Small intestine (tissue), 7 donors: Measurements from ENCODE around the gene HSPA6. TPM values are rescaled to one million over a fixed set of nuclear protein-coding genes. Genes with fewer than 3 reads are reported as not detected.
A peak's percentile ranks its signal among the peaks of the same experiment; 100 is the strongest.
"Not testable (repeated sequence)": the region's sequence is repeated elsewhere in the genome, so short reads cannot be mapped to it uniquely, and the experiment has no call there.

ENCODE experiments used
- DNase-seq, 2 donors: peaks; one replicate each; pipeline versions ENCODE4 v3.0.0 to v3.0.0-alpha.2; 2013
- FAIRE-seq: peaks from 2 replicates; lab custom pipeline; 2012; peaks lifted over from hg19 to GRCh38; lab: Jason Lieb, UNC
- H3K27ac ChIP-seq, 3 donors: one replicate each; pipeline ENCODE4 v1.5.1; 2013; ENCODE audit warnings: low read length in 2 of 3, mild to moderate bottlenecking in 2 of 3, control low read depth in 1 of 3, inconsistent platforms in 1 of 3, low read depth in 1 of 3, moderate library complexity in 1 of 3
- H3K27me3 ChIP-seq, 3 donors: one replicate each; pipeline ENCODE4 v1.6.1; 2013; ENCODE audit warnings: low read length in 3 of 3, inconsistent platforms in 1 of 3; ENCODE audit not compliant: control insufficient read depth in 3 of 3, insufficient read depth in 3 of 3
- H3K36me3 ChIP-seq, 3 donors: one replicate each; pipeline ENCODE4 v1.6.1; 2013; ENCODE audit warnings: low read length in 3 of 3, inconsistent platforms in 1 of 3, low read depth in 1 of 3, mild to moderate bottlenecking in 1 of 3, moderate library complexity in 1 of 3; ENCODE audit not compliant: control insufficient read depth in 3 of 3, insufficient read depth in 2 of 3
- H3K4me1 ChIP-seq, 3 donors: one replicate each; pipeline ENCODE4 v1.6.1; 2013; ENCODE audit warnings: low read length in 2 of 3, inconsistent platforms in 1 of 3, low read depth in 1 of 3, mild to moderate bottlenecking in 1 of 3, moderate library complexity in 1 of 3; ENCODE audit not compliant: control insufficient read depth in 3 of 3, insufficient read depth in 2 of 3
- H3K4me3 ChIP-seq, 3 donors: one replicate each; pipeline ENCODE4 v1.5.1; 2013; ENCODE audit warnings: low read length in 3 of 3, control low read depth in 1 of 3, inconsistent platforms in 1 of 3, low read depth in 1 of 3, mild to moderate bottlenecking in 1 of 3, moderate library complexity in 1 of 3
- H3K9me3 ChIP-seq, 2 donors: one replicate each; pipeline ENCODE4 v1.6.1; 2013; ENCODE audit warnings: low read depth in 1 of 2, low read length in 1 of 2; ENCODE audit not compliant: control insufficient read depth in 2 of 2, insufficient read depth in 1 of 2
- WGBS, 3 donors: extraction: QIAGEN DNeasy Blood & Tissue Kit; methylation state at CpG; one replicate each; pipeline ENCODE4 v1.1.7; 2013; 5-methylcytosine and 5-hydroxymethylcytosine counted together
- polyA plus RNA-seq, 4 donors: library from polyadenylated mRNA; stranded (reverse) in 3 of 4; unstranded in 1 of 4; fragments of 200-250 nt in 3 of 4; fragments of 120-200 nt in 1 of 4; gene quantifications; one replicate each; pipeline versions ENCODE4 v1.2.1 to v1.2.3, GENCODE V29; 2013
- donor health status: healthy with polysubstance abuse.
- donor health status: control.
- donor health status: control.
- donor health status: Bipolar disorder and iron deficiency.
- donor health status: healthy.

HSPA6 gene
- polyA plus RNA-seq, 4 donors: 0.22 to 1.6 (median 0.72) TPM

GRCh38 chr1:161525321-161525720 lies 981 bp downstream of the HSPA6 start:
- DNase-seq, H3K36me3 ChIP-seq, H3K9me3 ChIP-seq, FAIRE-seq, H3K4me1 ChIP-seq, H3K27ac ChIP-seq: not testable (repeated sequence)
- Histone ChIP-seq H3K4me3 (peak overlapping the region in 1 of 3 donors; percentile 31), H3K27me3 (peaks cover 0 to 21% (median 0%) of the 10 kb centered on the region in 3 donors)
- 41 to 55% (median 53%) methylated on average over 12 to 19 of the region's 23 CpGs for WGBS, 3 donors

GRCh38 chr1:161525918-161526317 lies 1.6 kb downstream of the HSPA6 start:
- 68 to 79% (median 78%) methylated on average over 6 to 7 of the region's 7 CpGs for WGBS, 3 donors

GRCh38 chr1:161528550-161528949 lies 4.2 kb downstream of the HSPA6 start:
- not testable (repeated sequence) for DNase-seq, FAIRE-seq

More at GRCh38 chr1:161525918-161526317, 1.6 kb downstream of the HSPA6 start:
- not testable (repeated sequence) for DNase-seq, H3K9me3 ChIP-seq, H3K4me3 ChIP-seq, H3K4me1 ChIP-seq, H3K36me3 ChIP-seq, FAIRE-seq, H3K27ac ChIP-seq
- peaks cover 0 to 21% (median 0%) of the 10 kb centered on the region in 3 donors for H3K27me3 ChIP-seq

GRCh38 chr1:161529463-161530104 lies 5.2 kb downstream of the HSPA6 start:
- H3K27ac ChIP-seq: not testable (repeated sequence)

More at GRCh38 chr1:161528550-161528949, 4.2 kb downstream of the HSPA6 start:
- H3K36me3 ChIP-seq, H3K4me3 ChIP-seq, H3K4me1 ChIP-seq, H3K9me3 ChIP-seq, H3K27ac ChIP-seq: not testable (repeated sequence)
- H3K27me3 ChIP-seq: peaks cover 0 to 40% (median 0%) of the 10 kb centered on the region in 3 donors
- WGBS, 3 donors: 24 to 48% (median 33%) methylated on average over 3 of the region's 3 CpGs

GRCh38 chr1:161530158-161530557 lies 5.8 kb downstream of the HSPA6 start:
- 1 to 2% (median 1%) methylated on average over 12 to 13 of the region's 13 CpGs for WGBS, 3 donors
- peak overlapping the region in 2 of 3 donors; percentile 45 to 51 for H3K4me3 ChIP-seq
- H3K4me1 ChIP-seq: not testable (repeated sequence)

More at GRCh38 chr1:161529463-161530104, 5.2 kb downstream of the HSPA6 start:
- 23 to 50% (median 42%) methylated on average over 18 to 19 of the region's 19 CpGs for WGBS, 3 donors
- H3K4me1 ChIP-seq, H3K4me3 ChIP-seq, H3K36me3 ChIP-seq, FAIRE-seq, DNase-seq, H3K9me3 ChIP-seq: not testable (repeated sequence)
- peaks cover 0 to 37% (median 0%) of the 10 kb centered on the region in 3 donors for H3K27me3 ChIP-seq

GRCh38 chr1:161530671-161531641 lies 6.6 kb downstream of the HSPA6 start:
- not testable (repeated sequence) for H3K9me3 ChIP-seq, FAIRE-seq, H3K36me3 ChIP-seq, H3K4me1 ChIP-seq
- WGBS, 3 donors: 1 to 2% (median 2%) methylated on average over 48 to 55 of the region's 56 CpGs
- Histone ChIP-seq H3K27ac (peak overlapping the region; percentile 23 to 87 (median 78)), H3K4me3 (peak overlapping the region; percentile 45 to 56 (median 51)), H3K27me3 (peaks cover 0 to 31% (median 0%) of the 10 kb centered on the region in 3 donors)
- DNase-seq: peak; percentile 75 to 80

More at GRCh38 chr1:161530158-161530557, 5.8 kb downstream of the HSPA6 start:
- not testable (repeated sequence) for FAIRE-seq, H3K36me3 ChIP-seq, H3K9me3 ChIP-seq
- Histone ChIP-seq H3K27ac (peak overlapping the region in 2 of 3 donors; percentile 23 to 87), H3K27me3 (peaks cover 0 to 37% (median 0%) of the 10 kb centered on the region in 3 donors)
- peak; percentile 30 to 43 for DNase-seq

GRCh38 chr1:161531986-161532643 lies 7.8 kb downstream of the HSPA6 start:
- FAIRE-seq (no peak), DNase-seq (peak in 1 of 2 donors; percentile 5)
- Histone ChIP-seq H3K27ac (peak overlapping the region in 1 of 3 donors; percentile 27), H3K36me3 (no peaks in the 10 kb centered on the region), H3K9me3 (no peaks in the 10 kb centered on the region), H3K27me3 (peaks cover 0 to 25% (median 0%) of the 10 kb centered on the region in 3 donors), H3K4me3 (peak overlapping the region in 1 of 3 donors; percentile 14), H3K4me1 (no peaks in the 10 kb centered on the region)
- WGBS, 3 donors: 39 to 64% (median 54%) methylated on average over 22 of the region's 22 CpGs
